CD4-positive, CD25-positive, alpha-beta regulatory T cell (primary cell): ENCODE results near the gene ATF4. TPM values are rescaled to one million over a fixed set of nuclear protein-coding genes. Genes with fewer than 3 reads are reported as not detected.
"Not testable (repeated sequence)": the region's sequence is repeated elsewhere in the genome, so short reads cannot be mapped to it uniquely, and the experiment has no call there.

Experiments
- ATAC-seq, 2 donors: fragments of 150-1000 bp; cut with Tn5 transposase; one replicate each; pipeline ENCODE4 v1.10.0; 2021; ENCODE audit warnings: low read depth in 2 of 2, moderate number of reproducible peaks in 2 of 2, moderate library complexity in 1 of 2
- DNase-seq, 3 donors: peaks; one replicate each; pipeline versions ENCODE4 v3.0.0 to v3.0.0-alpha.2; 2012 to 2022; ENCODE audit warnings: mixed read lengths in 1 of 3
- H3K27ac ChIP-seq: one replicate; pipeline ENCODE4 v1.7.0; 2013; ENCODE audit warnings: mild to moderate bottlenecking, low read length; ENCODE audit not compliant: insufficient read depth, poor library complexity, severe bottlenecking
- H3K27me3 ChIP-seq: one replicate; pipeline ENCODE4 v1.7.0; 2013; ENCODE audit warnings: low read length; ENCODE audit not compliant: control insufficient read depth, insufficient read depth
- H3K36me3 ChIP-seq: one replicate; pipeline ENCODE4 v1.7.0; 2013; ENCODE audit warnings: mild to moderate bottlenecking, low read length, moderate library complexity; ENCODE audit not compliant: control insufficient read depth, insufficient read depth
- H3K4me1 ChIP-seq: 2 replicates; pipeline ENCODE4 v1.7.0; 2013; ENCODE audit warnings: mild to moderate bottlenecking, low read length; ENCODE audit not compliant: insufficient read depth, control insufficient read depth, poor library complexity, severe bottlenecking
- H3K4me3 ChIP-seq: one replicate; pipeline ENCODE4 v1.7.0; 2013; ENCODE audit warnings: low read depth, mild to moderate bottlenecking, low read length, moderate library complexity
- H3K9me3 ChIP-seq, 2 experiments: 1 replicate in 1 of 2; 2 replicates in 1 of 2; pipeline ENCODE4 v1.7.0; 2013; ENCODE audit warnings: low read length in 2 of 2, mild to moderate bottlenecking in 1 of 2, moderate library complexity in 1 of 2; ENCODE audit not compliant: control insufficient read depth in 2 of 2
- H3K27ac Mint-ChIP-seq, 3 donors: one replicate each; pipeline ENCODE4 v1.8.0; 2020 to 2022; ENCODE audit warnings: mild to moderate bottlenecking in 3 of 3, mixed read lengths in 3 of 3, moderate library complexity in 2 of 3
- H3K27me3 Mint-ChIP-seq: one replicate; pipeline ENCODE4 v1.8.0; 2022; ENCODE audit warnings: mild to moderate bottlenecking, mixed read lengths
- H3K36me3 Mint-ChIP-seq: one replicate; pipeline ENCODE4 v1.8.0; 2020; ENCODE audit warnings: mixed read lengths
- H3K4me1 Mint-ChIP-seq, 4 donors: one replicate each; pipeline ENCODE4 v1.8.0; 2020 to 2022; ENCODE audit warnings: mixed read lengths in 4 of 4, mild to moderate bottlenecking in 1 of 4
- H3K4me3 Mint-ChIP-seq, 4 donors: one replicate each; pipeline ENCODE4 v1.8.0; 2020 to 2022; ENCODE audit warnings: mild to moderate bottlenecking in 4 of 4, mixed read lengths in 4 of 4, moderate library complexity in 3 of 4
- H3K9me3 Mint-ChIP-seq, 7 donors: one replicate each; pipeline ENCODE4 v1.8.0; 2020 to 2022; ENCODE audit warnings: mixed read lengths in 7 of 7, mild to moderate bottlenecking in 3 of 7, moderate library complexity in 2 of 7
- polyA plus RNA-seq, 4 donors: library from polyadenylated mRNA; unstranded; fragments of 300-500 nt; fragmentation: Illumina TruSeq; gene quantifications; one replicate each; pipeline ENCODE4 v1.2.3, GENCODE V29; 2021
- total RNA-seq: library from RNA; stranded (reverse); gene quantifications from one replicate; pipeline ENCODE4 v1.2.3, GENCODE V29; 2022

Gene ATF4
- total and polyA plus RNA-seq, 5 donors from 2014 or later = 58.2 to 246 (median 70.5) TPM

GRCh38 chr22:39504071-39504470 lies 16.3 kb upstream of the ATF4 start:
- Mint-ChIP-seq H3K4me3 (peak overlapping the region; percentile 21 to 97 (median 91)), H3K27ac (peak overlapping the region in 1 of 3 donors; percentile 91), H3K36me3 (peaks cover 29% of the 10 kb centered on the region), H3K27me3 (no peaks in the 10 kb centered on the region), H3K9me3 (peaks cover 0 to 2% (median 0%) of the 10 kb centered on the region in 7 donors), H3K4me1 (peaks cover 6 to 54% (median 37%) of the 10 kb centered on the region in 4 donors)
- H3K36me3 ChIP-seq = peaks cover 46% of the 10 kb centered on the region
- H3K9me3 ChIP-seq = no peaks in the 10 kb centered on the region
- DNase-seq = no peak
- peak overlapping the region; percentile 90 for H3K4me3 ChIP-seq
- no peak overlapping the region for H3K27ac ChIP-seq
- no peaks in the 10 kb centered on the region for H3K27me3 ChIP-seq
- H3K4me1 ChIP-seq = peaks cover 35% of the 10 kb centered on the region
- ATAC-seq = no peak

- H3K4me3 ChIP-seq, DNase-seq, ATAC-seq, H3K27ac ChIP-seq, H3K4me3 Mint-ChIP-seq, H3K9me3 ChIP-seq, H3K27me3 ChIP-seq, H3K9me3 Mint-ChIP-seq, H3K27me3 Mint-ChIP-seq: not testable (repeated sequence)
- Mint-ChIP-seq H3K36me3 (peaks cover 46% of the 10 kb centered on the region), H3K27ac (peak overlapping the region in 2 of 3 donors; percentile 32 to 52), H3K4me1 (peaks cover 13 to 61% (median 42%) of the 10 kb centered on the region in 4 donors)
- H3K36me3 ChIP-seq = peaks cover 72% of the 10 kb centered on the region
- H3K4me1 ChIP-seq = peaks cover 31% of the 10 kb centered on the region
Measured at GRCh38 chr22:39507021-39507420, 13.3 kb upstream of the ATF4 start.

GRCh38 chr22:39508393-39508792 lies 12.0 kb upstream of the ATF4 start:
- Mint-ChIP-seq H3K4me1 (peaks cover 13 to 50% (median 37%) of the 10 kb centered on the region in 4 donors), H3K9me3 (peaks cover 0 to 1% (median 0%) of the 10 kb centered on the region in 7 donors), H3K27ac (peak overlapping the region in 2 of 3 donors; percentile 46 to 77), H3K4me3 (peak overlapping the region in 2 of 4 donors; percentile 67 to 77), H3K27me3 (no peaks in the 10 kb centered on the region), H3K36me3 (peaks cover 52% of the 10 kb centered on the region)
- Histone ChIP-seq H3K4me3 (no peak overlapping the region), H3K36me3 (peaks cover 84% of the 10 kb centered on the region), H3K4me1 (peaks cover 19% of the 10 kb centered on the region), H3K27ac (no peak overlapping the region), H3K27me3 (no peaks in the 10 kb centered on the region), H3K9me3 (no peaks in the 10 kb centered on the region)
- no peak for DNase-seq
- no peak for ATAC-seq

GRCh38 chr22:39510529-39511149 lies 9.7 kb upstream of the ATF4 start:
- Mint-ChIP-seq H3K9me3 (peaks cover 0 to 1% (median 0%) of the 10 kb centered on the region in 7 donors), H3K27me3 (no peaks in the 10 kb centered on the region), H3K4me3 (no peak overlapping the region), H3K36me3 (peaks cover 58% of the 10 kb centered on the region), H3K4me1 (peaks cover 17 to 41% (median 32%) of the 10 kb centered on the region in 4 donors), H3K27ac (peak overlapping the region in 2 of 3 donors; percentile 34 to 46)
- Histone ChIP-seq H3K4me3 (no peak overlapping the region), H3K4me1 (peaks cover 6% of the 10 kb centered on the region), H3K27me3 (no peaks in the 10 kb centered on the region), H3K36me3 (peaks cover 88% of the 10 kb centered on the region), H3K9me3 (no peaks in the 10 kb centered on the region), H3K27ac (no peak overlapping the region)
- DNase-seq = no peak
- ATAC-seq = no peak

GRCh38 chr22:39511226-39511625 lies 9.1 kb upstream of the ATF4 start:
- H3K27me3 ChIP-seq = no peaks in the 10 kb centered on the region
- ATAC-seq = no peak
- Mint-ChIP-seq H3K27ac (no peak overlapping the region), H3K27me3 (no peaks in the 10 kb centered on the region), H3K4me1 (peaks cover 17 to 36% (median 31%) of the 10 kb centered on the region in 4 donors), H3K9me3 (peaks cover 0 to 1% (median 0%) of the 10 kb centered on the region in 7 donors), H3K36me3 (peaks cover 52% of the 10 kb centered on the region), H3K4me3 (no peak overlapping the region)
- DNase-seq = no peak
- H3K27ac ChIP-seq = no peak overlapping the region
- no peaks in the 10 kb centered on the region for H3K9me3 ChIP-seq
- peaks cover 1% of the 10 kb centered on the region for H3K4me1 ChIP-seq
- no peak overlapping the region for H3K4me3 ChIP-seq
- H3K36me3 ChIP-seq = peaks cover 82% of the 10 kb centered on the region

- no peak overlapping the region for H3K4me3 Mint-ChIP-seq
- ATAC-seq (no peak), DNase-seq (no peak)
- H3K27ac Mint-ChIP-seq = peak overlapping the region in 2 of 3 donors; percentile 15 to 56
- Histone ChIP-seq H3K4me1 (no peaks in the 10 kb centered on the region), H3K36me3 (peaks cover 77% of the 10 kb centered on the region), H3K27ac (no peak overlapping the region), H3K9me3 (no peaks in the 10 kb centered on the region), H3K4me3 (no peak overlapping the region), H3K27me3 (no peaks in the 10 kb centered on the region)
- H3K9me3 Mint-ChIP-seq = peaks cover 0 to 1% (median 0%) of the 10 kb centered on the region in 7 donors
- H3K4me1 Mint-ChIP-seq = peaks cover 17 to 29% (median 25%) of the 10 kb centered on the region in 4 donors
- no peaks in the 10 kb centered on the region for H3K27me3 Mint-ChIP-seq
- H3K36me3 Mint-ChIP-seq = peaks cover 45% of the 10 kb centered on the region
Measured at GRCh38 chr22:39512026-39512425, 8.3 kb upstream of the ATF4 start.

GRCh38 chr22:39513791-39514190 lies 6.6 kb upstream of the ATF4 start:
- Histone ChIP-seq H3K27ac (no peak overlapping the region), H3K4me1 (peaks cover under 1% of the 10 kb centered on the region), H3K4me3 (no peak overlapping the region), H3K9me3 (no peaks in the 10 kb centered on the region), H3K27me3 (no peaks in the 10 kb centered on the region), H3K36me3 (peaks cover 64% of the 10 kb centered on the region)
- H3K4me3 Mint-ChIP-seq = no peak overlapping the region
- DNase-seq = no peak
- peaks cover 11 to 25% (median 21%) of the 10 kb centered on the region in 4 donors for H3K4me1 Mint-ChIP-seq
- H3K9me3 Mint-ChIP-seq = peaks cover 0 to 1% (median 0%) of the 10 kb centered on the region in 7 donors
- H3K36me3 Mint-ChIP-seq = peaks cover 38% of the 10 kb centered on the region
- no peaks in the 10 kb centered on the region for H3K27me3 Mint-ChIP-seq
- ATAC-seq = no peak
- peak overlapping the region in 2 of 3 donors; percentile 36 to 38 for H3K27ac Mint-ChIP-seq
